Calu3 (cell line): ENCODE data around the gene EPHX1. TPM values are rescaled to one million over a fixed set of nuclear protein-coding genes. Genes with fewer than 3 reads are reported as not detected.
"Not testable (repeated sequence)": the region's sequence is repeated elsewhere in the genome, so short reads cannot be mapped to it uniquely, and the experiment has no call there.

Experiments used
- BruUV-seq: library from RNA; stranded (reverse); fragments of 400-500 nt; replicated peaks from 2 replicates; lab custom pipeline; 2021; lab: Mats Ljungman, UMichigan
- CTCF ChIA-PET: fragments of 300-600 bp; sonication (Branson Sonifier 250); formaldehyde crosslinking; loops from one replicate; lab custom pipeline; 2022; ENCODE audit warnings: antibody characterized with exemption; lab: Charles Lee
- DNase-seq: peaks from one replicate; pipeline ENCODE4 v3.0.0; 2022
- H3K27ac Mint-ChIP-seq: one replicate; pipeline ENCODE4 v1.8.0; 2022; ENCODE audit warnings: mixed read lengths; ENCODE audit not compliant: unreplicated experiment
- H3K27me3 Mint-ChIP-seq: one replicate; pipeline ENCODE4 v1.8.0; 2022; ENCODE audit warnings: mixed read lengths; ENCODE audit not compliant: unreplicated experiment
- H3K36me3 Mint-ChIP-seq: one replicate; pipeline ENCODE4 v1.8.0; 2022; ENCODE audit warnings: mild to moderate bottlenecking, moderate library complexity, mixed read lengths; ENCODE audit not compliant: insufficient read depth, unreplicated experiment
- H3K4me1 Mint-ChIP-seq: one replicate; pipeline ENCODE4 v1.8.0; 2022; ENCODE audit warnings: mild to moderate bottlenecking, low read depth, mixed read lengths; ENCODE audit not compliant: unreplicated experiment
- H3K4me3 Mint-ChIP-seq: one replicate; pipeline ENCODE4 v1.8.0; 2022; ENCODE audit warnings: mild to moderate bottlenecking, low read depth, moderate library complexity, mixed read lengths; ENCODE audit not compliant: unreplicated experiment
- H3K9me3 Mint-ChIP-seq: one replicate; pipeline ENCODE4 v1.8.0; 2022; ENCODE audit warnings: low read depth, mixed read lengths; ENCODE audit not compliant: unreplicated experiment
- intact Hi-C: fragments of 100-400 bp; cut with micrococcal nuclease; formaldehyde crosslinking; loops from one replicate; pipeline ENCODE4 v1.10.0; 2022; ENCODE audit not compliant: unreplicated experiment
- total RNA-seq: library from RNA; stranded (reverse); gene quantifications from 2 replicates; pipeline ENCODE4 v1.2.3, GENCODE V29; 2022
- TF ChIP-seq, protein P1 (sequence below): fragments of 200-600 bp; IDR thresholded peaks from one replicate; pipeline ENCODE4 v1.8.0; 2022; ENCODE audit warnings: antibody characterized with exemption; ENCODE audit not compliant: unreplicated experiment

The EPHX1 gene
- total RNA-seq, 1 experiment from 2014 or later: 46.6 TPM

DNA sequence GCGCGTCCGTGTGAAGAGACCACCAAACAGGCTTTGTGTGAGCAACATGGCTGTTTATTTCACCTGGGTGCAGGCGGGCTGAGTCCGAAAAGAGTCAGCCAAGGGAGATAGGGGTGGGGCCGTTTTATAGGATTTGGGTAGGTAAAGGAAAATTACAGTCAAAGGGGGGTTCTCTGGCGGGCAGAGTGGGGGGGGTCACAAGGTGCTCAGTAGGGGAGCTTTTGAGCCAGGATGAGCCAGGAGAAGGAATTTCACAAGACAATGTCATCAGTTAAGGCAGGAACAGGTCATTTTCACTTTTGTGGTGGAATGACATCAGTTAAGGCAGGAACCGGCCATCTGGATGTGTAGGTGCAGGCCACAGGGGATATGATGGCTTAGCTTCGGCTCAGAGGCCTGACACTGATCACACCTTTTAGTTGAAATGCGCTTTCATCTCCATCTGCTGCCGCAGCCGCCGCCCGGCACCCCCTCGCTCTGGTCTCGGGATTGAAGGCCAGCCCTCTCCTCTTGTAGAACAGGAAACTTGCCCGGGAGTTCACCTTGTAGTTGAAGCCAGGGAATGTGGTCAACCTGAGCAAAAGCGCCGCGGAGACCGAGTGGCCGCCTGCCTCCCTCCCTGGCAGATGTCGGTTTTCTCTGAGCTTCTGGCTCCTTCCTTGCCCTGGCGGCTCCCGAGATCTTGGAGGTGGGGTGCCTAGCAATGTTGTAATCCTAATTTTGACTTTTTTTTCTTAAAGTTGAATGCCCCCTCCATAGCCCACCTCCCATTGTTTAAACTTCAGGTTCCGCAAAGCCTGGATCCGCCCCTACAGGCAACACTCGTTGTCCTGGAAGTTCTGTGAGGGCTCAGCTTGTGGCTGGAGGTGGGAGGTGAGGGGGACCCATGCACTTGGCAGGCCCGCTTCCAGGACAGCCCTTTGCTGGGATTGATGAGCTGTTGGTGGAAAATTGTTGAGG is 935 bp downstream of the EPHX1 start:
- CTCF ChIA-PET: interaction anchor here (0.8 to 1.6 kb wide), 3 partner anchors 33 to 336 kb away, joined by 3 to 7 read pairs (median 3); partner anchors contain the start of gene SRP9
- H3K9me3 Mint-ChIP-seq, H3K27ac Mint-ChIP-seq, H3K27me3 Mint-ChIP-seq, BruUV-seq: not testable (repeated sequence)
- Mint-ChIP-seq H3K36me3 (peaks cover 16% of the 10 kb centered on the region), H3K4me3 (peak overlapping the region; percentile 82), H3K4me1 (peaks cover 16% of the 10 kb centered on the region)
- intact Hi-C loops: loop anchor here (2.0 kb wide), 1 partner anchor 32 kb away; no protein-coding TSS in a partner anchor
- DNase-seq: peak; percentile 60
- TF ChIP-seq, protein P1, sequence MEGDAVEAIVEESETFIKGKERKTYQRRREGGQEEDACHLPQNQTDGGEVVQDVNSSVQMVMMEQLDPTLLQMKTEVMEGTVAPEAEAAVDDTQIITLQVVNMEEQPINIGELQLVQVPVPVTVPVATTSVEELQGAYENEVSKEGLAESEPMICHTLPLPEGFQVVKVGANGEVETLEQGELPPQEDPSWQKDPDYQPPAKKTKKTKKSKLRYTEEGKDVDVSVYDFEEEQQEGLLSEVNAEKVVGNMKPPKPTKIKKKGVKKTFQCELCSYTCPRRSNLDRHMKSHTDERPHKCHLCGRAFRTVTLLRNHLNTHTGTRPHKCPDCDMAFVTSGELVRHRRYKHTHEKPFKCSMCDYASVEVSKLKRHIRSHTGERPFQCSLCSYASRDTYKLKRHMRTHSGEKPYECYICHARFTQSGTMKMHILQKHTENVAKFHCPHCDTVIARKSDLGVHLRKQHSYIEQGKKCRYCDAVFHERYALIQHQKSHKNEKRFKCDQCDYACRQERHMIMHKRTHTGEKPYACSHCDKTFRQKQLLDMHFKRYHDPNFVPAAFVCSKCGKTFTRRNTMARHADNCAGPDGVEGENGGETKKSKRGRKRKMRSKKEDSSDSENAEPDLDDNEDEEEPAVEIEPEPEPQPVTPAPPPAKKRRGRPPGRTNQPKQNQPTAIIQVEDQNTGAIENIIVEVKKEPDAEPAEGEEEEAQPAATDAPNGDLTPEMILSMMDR: peak; percentile 10

DNA sequence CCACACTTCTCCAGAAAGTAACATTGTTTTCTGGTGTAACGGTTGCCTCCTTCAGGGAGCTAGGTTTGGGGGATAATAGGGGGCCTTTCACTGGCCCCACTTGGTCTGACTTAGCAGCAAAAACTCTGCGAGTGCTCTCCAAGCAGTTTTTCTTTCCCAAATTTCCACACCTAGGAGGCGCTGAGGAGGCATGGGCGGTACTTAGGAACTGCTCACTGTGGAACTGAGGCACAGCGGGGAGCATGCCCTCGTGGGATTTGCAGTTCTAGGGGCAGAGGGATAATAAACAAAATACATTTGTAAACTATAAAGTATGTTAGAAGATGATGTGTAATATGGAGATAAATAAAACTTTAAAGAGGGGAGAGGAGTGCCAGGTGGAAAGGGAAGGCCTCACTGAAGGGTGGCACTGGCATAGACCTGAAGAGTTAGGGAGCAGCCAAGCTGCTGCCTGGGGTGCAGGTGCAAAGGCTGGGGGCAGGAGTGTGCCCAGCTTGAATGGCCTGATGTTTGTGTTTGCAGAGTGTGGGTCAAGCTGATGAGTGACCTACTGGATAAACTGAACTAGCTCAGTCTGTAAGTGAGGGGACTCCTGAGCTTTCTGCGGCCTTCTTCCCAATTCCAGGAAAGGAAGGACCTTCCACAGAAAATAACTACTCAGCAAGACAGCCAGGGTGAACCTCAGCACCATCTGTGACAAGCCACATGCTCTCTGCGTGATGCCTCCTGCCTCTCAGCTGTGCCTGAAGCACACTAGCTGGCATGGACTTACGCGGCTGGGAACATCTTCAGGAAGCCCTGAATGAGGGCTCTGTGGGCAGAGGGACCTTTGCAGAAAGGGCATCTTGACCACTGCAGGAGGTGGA is 1.9 kb downstream of the EPHX1 start:
- BruUV-seq: no TSS peak
- no peak overlapping the region for H3K27ac Mint-ChIP-seq
- peaks cover 16% of the 10 kb centered on the region for H3K36me3 Mint-ChIP-seq
- H3K9me3 Mint-ChIP-seq: no peaks in the 10 kb centered on the region
- H3K27me3 Mint-ChIP-seq: no peaks in the 10 kb centered on the region
- CTCF ChIA-PET: interaction anchor here (0.9 kb wide), 1 partner anchor 329 kb away, joined by 3 read pairs; no protein-coding TSS in a partner anchor
- no peak for DNase-seq
- intact Hi-C loops: loop anchor here (2.0 kb wide), 1 partner anchor 33 kb away; no protein-coding TSS in a partner anchor
- peaks cover 16% of the 10 kb centered on the region for H3K4me1 Mint-ChIP-seq
- TF ChIP-seq, protein P1: no peak
- H3K4me3 Mint-ChIP-seq: peak overlapping the region; percentile 82

DNA sequence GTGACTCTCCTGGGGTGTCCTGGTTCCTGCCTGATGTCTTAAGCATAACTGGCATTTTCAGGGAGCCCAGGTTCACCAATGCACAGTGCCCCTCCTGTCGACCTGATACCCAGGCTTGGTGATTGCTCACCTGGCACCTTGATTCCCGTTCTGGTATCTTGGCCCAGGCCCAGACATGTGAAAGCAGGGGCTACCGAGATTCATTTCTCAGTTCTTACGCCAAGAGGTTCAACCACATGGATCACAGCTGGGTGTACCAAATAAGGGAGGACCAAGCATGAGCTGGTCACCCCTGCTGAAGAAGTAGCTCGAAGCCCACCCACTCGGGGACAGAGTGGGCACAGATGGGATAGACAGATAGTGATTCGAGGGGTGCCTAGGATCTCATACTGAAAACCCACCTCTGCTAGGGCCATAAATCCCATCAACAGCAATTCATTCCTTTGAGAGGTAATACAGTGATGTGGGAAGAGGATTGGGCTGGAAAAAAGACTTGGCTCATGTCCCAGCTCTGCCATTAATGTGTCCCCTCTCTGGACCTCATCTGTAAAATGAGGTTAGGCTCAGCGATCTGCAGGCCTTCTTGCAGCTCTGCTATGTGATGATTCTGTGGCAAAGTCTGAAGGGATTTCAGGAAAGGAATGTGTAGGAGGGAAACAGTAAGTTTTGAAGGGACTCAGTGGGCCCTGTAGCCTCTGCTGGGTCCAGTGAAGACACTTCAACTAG is 2.7 kb downstream of the EPHX1 start:
- CTCF ChIA-PET: interaction anchor here (0.9 to 1.5 kb wide), 2 partner anchors 35 to 330 kb away, joined by 3 to 6 read pairs; partner anchors contain the start of gene SRP9
- no peak for DNase-seq
- no peak overlapping the region for H3K27ac Mint-ChIP-seq
- TF ChIP-seq, protein P1: no peak
- H3K9me3 Mint-ChIP-seq: no peaks in the 10 kb centered on the region
- H3K4me3 Mint-ChIP-seq: no peak overlapping the region
- H3K27me3 Mint-ChIP-seq: no peaks in the 10 kb centered on the region
- intact Hi-C loops: no loop called here
- H3K36me3 Mint-ChIP-seq: peaks cover 16% of the 10 kb centered on the region
- no TSS peak for BruUV-seq
- peaks cover 22% of the 10 kb centered on the region for H3K4me1 Mint-ChIP-seq
